ENCODE measurements around the gene SETD9.

GRCh38 chr5:56947052-56947451 lies 37.7 kb downstream of the SETD9 start:
- TF ChIP-seq CTCF (IDR thresholded peaks at IDR 0.05; ENCODE audit: insufficient read depth, low read length) = no peak
- TF ChIP-seq POLR2AphosphoS5 (IDR thresholded peaks at IDR 0.05; ENCODE audit: low read depth) = no peak
- TF ChIP-seq REST (IDR thresholded peaks at IDR 0.05; ENCODE audit: insufficient replicate concordance, low read depth) = no peak
- no peak for TF ChIP-seq SPI1 (IDR thresholded peaks at IDR 0.05; ENCODE audit: borderline replicate concordance, low read depth)
- no peak for TF ChIP-seq GABPA (IDR thresholded peaks at IDR 0.05; ENCODE audit: low read depth)
